GM19099 (cell line): ENCODE results near the gene EGF.

ENCODE experiments used
- POLR2A ChIP-seq: IDR thresholded peaks from 3 replicates; pipeline ENCODE4 v1.6.1; 2011; ENCODE audit warnings: low read depth; ENCODE audit not compliant: insufficient read length; ENCODE audit errors: extremely low read depth

The EGF gene

GRCh38 chr4:110059556-110060191, 147.0 kb downstream of the EGF start:
- TF ChIP-seq POLR2A: no peak

- no peak for TF ChIP-seq POLR2A
Observed at GRCh38 chr4:110061076-110061475, 148.4 kb downstream of the EGF start.
